ENCODE measurements around the gene ZDHHC14.

ZDHHC14 gene

DNA sequence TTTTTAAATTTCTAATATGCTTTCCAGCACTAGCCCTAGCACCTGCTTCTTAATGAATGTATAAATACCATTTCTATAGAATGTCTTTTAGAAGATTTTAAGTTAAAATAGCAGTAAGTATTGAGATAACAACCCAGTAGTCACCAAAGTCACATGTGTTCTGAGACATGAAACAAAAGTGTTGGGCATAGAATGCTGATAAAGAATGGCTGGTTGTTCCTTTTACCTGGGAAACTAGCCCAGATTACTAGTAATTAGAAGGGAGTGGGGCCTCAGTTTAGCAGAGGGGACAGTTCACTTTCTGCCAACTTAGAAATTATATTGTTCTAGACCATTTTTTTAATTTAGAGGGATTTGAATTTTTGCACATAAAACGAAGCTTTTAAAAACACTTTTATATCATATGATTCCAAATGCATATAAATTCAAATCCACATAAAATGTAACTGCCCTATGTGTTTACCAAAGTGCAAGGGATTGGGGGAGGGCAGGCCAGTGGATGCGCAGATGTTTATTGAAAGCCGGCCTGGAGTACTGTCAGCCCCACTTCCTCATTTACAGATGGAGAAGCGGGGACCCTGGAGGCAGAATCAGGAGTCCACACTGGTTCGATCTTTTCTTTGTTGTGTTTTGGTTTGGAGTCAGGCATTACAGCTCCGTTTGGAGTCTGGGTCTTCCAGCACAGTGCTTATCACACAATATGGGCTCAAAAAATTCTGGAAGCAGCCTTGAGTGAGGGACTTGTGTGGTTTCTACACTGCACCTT lies 139.8 kb downstream of the ZDHHC14 start:
- no peak for DNase-seq

DNA sequence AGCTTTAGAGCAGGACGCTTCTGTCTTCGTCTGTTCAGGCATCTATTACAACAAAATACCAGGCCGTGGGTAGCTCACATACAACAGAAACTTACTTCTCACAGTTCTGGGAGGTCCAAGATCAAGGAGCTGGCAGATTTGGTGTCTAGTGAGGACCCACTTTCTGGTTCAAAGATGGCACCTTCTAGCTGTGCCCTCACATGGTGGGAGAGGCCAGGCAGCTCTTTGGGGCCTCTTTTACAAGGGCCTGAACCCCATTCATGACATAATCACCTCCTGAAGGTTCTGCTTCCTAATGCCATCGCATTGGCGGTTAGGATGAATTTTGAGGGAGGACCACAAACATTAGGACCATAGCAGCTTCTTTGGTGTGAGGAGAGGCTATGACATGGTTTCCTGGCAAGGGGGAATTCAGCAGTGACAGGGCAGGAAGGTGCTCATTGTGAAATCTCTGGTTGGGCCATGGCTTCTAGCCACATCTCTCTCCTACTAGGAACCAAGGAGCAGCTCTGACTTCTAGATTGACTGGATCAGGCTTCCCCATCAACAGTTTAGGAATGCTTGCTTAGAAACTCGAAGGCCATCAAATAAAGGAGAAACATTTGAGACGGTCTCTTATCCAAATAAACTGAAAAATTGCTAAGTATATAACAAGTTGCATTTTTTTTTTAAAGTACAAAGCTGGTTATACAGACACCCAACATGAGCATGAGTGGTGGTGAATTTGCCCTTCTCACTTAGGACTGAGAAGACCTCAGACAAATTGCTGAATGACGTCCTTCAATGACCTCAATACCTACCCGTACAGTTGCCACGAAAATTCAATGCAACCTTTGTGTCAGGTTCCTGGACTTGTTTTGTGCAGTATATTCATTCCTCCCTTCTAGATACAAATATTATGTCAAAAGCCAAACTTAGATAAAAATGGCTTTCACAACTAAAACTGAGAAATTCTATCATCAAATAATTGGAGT lies 140.7 kb downstream of the ZDHHC14 start:
- DNase-seq: no peak

DNA sequence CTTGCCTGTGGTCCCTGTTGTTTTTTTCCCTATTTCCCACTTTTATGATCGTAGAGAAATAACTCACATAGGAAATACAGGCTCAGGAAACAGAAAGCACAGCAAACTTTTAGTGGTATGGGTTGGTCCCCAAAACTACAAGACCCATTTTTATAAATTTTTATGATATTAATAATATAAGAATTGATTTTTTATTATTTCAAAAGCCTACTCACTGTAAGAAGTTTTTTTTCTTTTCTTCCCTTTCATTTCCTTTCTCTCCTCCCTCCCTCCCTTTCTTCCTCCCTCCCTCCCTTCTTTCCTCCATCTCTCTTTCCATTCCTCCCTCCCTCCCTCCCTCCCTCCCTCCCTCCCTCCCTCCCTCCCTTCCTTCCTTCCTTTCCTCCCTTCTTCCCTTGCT lies 141.5 kb downstream of the ZDHHC14 start:
- no peak for DNase-seq

GRCh38 chr6:157524735-157525134 lies 143.7 kb downstream of the ZDHHC14 start:
- no peak for DNase-seq

DNA sequence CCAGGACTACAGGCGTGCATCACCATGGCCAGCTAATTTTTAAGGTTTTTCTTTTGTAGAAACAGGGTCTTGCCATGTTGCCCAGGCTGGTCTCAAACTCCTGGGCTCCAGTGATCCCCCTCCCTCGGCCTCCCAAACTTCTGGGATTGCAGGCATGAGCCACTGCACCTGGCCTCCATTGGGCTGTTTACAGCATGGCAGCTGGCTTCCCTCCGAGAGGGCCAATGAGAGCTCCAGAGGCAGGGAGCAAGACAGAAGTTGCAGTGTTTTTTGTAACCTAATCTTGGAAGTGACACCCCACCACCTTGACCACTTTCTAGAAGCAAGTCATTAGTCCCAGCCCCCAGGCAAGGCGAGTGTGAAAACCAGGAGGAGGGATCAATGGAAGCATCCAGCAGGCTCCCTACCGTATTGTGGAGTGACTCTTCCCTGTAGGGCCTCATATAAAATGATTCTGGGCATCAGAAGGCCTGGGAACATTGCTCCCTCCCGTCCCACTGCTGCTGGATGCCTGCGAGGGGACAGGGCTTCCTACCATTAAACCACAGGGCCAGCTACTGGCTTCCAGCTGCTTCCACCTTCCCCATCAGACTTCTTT lies 144.4 kb downstream of the ZDHHC14 start:
- DNase-seq: no peak

GRCh38 chr6:157525918-157526425 lies 145.0 kb downstream of the ZDHHC14 start:
- DNase-seq: no peak

GRCh38 chr6:157527471-157527907 lies 146.5 kb downstream of the ZDHHC14 start:
- no peak for DNase-seq

DNA sequence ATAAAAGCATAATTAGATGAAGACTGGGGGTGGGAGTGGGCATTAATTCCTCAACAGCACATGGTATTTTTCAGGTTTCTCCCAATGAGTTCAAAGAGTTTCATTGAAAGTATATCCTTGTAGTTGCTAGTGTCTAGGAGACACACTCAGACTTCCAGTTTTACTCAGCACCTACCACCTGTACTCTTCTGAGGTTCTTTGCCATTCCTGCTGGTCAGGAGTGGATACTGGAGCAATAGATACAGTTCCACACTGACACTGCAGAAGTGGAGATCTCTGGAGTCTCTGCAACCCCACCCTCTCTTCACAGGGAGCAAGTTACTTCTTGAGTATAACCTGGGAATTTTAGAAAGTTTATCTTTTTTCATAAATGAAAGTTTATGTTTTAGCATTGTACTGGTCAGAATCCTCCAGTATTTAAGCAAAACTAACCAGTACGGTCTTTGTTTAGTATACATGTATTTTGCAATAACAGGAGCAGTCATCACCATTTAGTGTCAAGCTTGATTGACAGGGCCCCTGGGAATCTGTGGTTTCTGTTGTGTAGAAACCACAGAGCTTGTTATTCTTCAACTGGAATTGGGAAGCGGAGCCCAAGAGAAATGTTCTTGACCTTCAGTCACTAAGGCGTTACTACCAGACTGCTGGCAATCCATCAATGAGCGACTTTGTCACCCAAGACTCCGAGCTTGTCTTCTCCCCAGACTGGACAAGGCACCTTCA lies 148.1 kb downstream of the ZDHHC14 start:
- no peak for DNase-seq

GRCh38 chr6:157529654-157530039 lies 148.7 kb downstream of the ZDHHC14 start:
- DNase-seq: no peak

GRCh38 chr6:157530126-157530525 lies 149.1 kb downstream of the ZDHHC14 start:
- no peak for DNase-seq

GRCh38 chr6:157530724-157531168 lies 149.8 kb downstream of the ZDHHC14 start:
- no peak for DNase-seq

DNA sequence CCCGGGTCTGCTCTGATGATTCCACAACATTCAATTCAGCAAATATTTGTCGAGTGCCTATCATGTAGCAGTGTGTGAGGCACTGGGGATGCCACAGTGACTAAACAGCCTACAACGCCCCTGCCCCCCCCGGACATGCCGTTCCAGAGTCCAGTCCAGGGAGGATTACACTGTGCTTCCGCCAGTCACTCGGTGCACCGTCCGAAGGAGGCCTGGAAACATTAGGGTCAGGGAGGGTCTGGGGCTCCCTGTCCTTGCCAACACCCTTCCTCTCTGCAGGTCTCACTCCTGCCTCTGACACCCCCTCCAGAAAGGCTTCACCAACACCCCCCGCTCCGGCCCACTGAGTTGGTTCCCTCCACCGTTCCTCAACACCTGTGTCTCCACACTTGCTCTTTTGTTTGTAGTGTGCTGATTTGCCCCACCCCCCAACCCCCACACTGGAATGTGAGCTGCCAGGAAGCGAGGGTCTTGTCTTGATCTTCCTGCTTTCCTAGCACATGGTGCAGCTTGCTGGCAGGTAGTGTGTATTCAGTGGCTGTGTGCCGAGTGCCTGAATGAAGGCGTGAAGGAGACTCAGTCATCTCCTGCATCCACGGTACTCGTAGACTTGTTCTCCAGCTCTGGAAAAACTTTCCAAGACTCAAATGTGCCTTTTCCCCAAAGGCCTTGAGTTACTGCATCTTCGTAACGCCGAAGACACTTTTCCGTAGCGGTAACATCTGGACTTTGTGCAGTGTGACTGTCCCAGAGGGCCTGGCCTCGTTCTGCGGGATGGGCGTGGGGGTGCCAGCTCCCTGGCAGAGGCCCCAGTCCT lies 150.4 kb downstream of the ZDHHC14 start:
- DNase-seq: no peak

GRCh38 chr6:157531986-157532365 lies 151.0 kb downstream of the ZDHHC14 start:
- no peak for DNase-seq

DNA sequence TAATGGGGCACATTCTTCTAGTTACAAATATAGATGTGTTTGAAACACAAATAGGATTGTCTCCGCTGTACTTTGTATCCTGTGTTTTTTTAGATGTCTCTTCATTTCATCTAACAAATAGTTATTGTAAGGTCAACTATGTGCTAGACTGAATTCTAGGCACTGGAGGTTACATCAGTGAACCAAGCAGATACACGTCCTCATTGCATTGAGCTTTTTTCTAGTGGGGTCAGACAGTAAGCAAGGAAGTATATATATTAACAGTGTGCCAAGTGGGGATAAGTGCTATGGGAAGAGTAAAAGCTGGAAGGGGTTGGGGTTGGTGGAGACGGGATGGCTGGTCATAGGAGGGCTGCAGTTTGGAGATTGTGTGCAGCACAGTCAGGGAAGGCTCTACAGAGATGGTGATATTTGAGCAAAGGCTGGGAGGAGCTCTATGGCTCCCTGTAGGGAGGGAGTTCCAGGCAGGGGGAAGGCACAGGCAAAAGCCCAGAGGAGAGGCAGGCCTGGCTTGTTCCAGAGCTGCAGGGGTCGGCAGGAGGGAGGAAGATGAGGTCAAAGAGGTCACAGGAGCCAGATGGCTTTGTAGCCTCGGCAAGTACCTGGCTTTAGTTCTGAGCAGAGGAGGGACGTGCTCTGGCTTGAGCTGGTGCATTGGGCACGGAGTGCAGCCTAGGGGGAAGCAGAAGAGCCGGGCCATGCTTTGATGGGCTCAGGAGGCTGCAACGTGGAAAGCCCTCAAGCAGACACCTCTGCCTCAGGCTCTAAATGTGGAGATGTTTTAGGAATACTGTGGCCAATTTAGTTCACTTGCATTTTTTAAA lies 152.3 kb downstream of the ZDHHC14 start:
- DNase-seq: no peak

GRCh38 chr6:157534134-157534871 lies 153.3 kb downstream of the ZDHHC14 start:
- no peak for DNase-seq

DNA sequence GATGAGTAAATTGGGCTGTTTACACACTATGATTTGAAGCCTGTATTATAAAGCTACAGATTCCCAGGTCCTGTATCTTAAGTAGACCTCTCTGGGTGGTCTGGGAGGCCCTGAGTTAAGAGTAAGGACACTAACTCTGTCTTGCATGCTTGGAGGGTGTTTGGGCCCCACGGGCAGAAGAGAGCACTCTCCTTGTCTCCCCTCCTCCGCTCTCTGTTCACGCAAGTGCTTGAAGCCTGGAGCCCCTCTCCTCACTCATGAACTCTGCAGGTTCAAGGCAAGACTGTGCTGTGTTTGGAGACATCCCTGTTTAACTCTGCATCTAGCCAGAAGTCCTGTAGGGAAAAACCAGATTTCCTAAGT lies 154.0 kb downstream of the ZDHHC14 start:
- DNase-seq: no peak

DNA sequence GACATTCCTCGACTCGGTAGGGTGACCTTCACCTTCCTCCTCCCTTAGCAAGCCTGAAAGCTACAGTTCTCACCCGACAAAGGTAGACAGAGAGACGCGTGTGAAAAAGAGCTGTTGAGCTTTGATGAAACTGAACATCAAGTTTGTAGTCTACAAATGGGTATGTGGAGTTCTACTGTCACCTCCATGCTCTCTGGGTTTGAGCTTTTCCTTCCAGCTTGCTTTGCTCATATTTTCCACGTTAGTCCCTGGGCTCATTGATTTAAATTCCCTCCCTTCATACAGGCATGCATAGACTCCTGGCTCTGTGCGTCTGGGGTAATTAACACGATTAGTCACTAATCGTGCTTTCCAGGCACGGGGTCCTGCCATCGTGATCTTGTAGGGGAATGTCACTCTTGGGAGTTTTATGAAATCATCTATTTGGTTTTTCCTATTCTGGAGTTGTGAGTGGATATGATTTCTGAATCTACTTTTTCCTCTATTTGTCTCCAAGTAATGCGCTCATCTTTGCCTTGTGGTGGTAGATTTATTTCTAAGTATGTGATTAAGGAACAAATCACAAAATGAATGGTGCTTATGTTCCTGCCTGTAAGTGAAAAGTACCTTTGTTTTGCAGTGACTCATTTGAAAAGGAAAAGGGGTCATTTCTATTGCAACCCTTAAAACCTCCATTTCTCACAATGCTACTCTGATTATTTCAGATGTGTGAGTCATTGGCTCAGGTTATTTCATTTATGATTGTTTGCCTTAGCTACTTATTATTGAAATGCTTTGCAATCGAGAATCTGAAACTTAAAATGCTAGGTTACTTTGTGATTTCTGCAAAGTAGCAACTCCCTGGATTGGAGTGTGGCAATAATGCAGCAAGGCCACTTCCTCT lies 154.6 kb downstream of the ZDHHC14 start:
- DNase-seq: peak; percentile 52

DNA sequence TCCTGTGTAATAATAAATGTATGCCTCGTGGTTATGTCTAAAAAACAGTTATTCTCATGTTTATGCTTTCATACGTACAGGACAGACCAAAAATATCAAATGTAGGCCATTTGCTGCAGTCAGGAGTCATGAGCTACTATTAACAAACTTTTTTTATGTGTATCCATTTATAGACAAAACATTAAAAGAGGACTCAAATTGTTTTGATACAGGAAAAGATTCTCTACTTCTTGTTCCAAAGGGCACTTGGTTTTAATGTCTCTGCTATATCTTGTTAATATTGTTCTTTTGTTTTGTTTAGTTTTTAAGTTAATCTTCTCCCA lies 155.2 kb downstream of the ZDHHC14 start:
- no peak for DNase-seq

GRCh38 chr6:157537556-157537955 lies 156.6 kb downstream of the ZDHHC14 start:
- DNase-seq: no peak
